Heart left ventricle (tissue), 13 donors: ENCODE measurements around the gene CTSF.

Experiments used
- POLR2A ChIP-seq, 2 donors: fragments of 450-650 bp; IDR thresholded peaks; one replicate each; pipeline ENCODE4 v1.6.1; 2017; ENCODE audit warnings: antibody characterized with exemption in 2 of 2, mild to moderate bottlenecking in 2 of 2, moderate library complexity in 2 of 2
- TF ChIP-seq, protein P1 (sequence below), 12 donors: fragments of 200-600 bp; sonication (generic) in 4 of 12; IDR thresholded peaks; one replicate each; pipeline versions ENCODE4 v1.5.0 to v1.8.0; 2018 to 2022; ENCODE audit warnings: antibody characterized with exemption in 12 of 12, mild to moderate bottlenecking in 5 of 12
- donor health status: ischemic (EF 13 %, LVEDD 7.1; RV severe dilation, severe dysfunction).
- donor health status: DM: no; HTN: yes; CAD: no.
- donor health status: DM: no; HTN: no; CAD: no.
- donor health status: ischemic (EF 25% LVEDD 6.9; RV normal size, moderate dysfunction).
- donor health status: ischemic (EF 25% LVEDD 5.7; RV mildly dilated, moderate dysfunction).
- donor health status: ischemic (EF 35%, LVEDD 5.7; RV mildly dilated, moderate dysfunction).
- donor health status: nonischemic (EF 11% LVEDD 7.7; RV severe dilation, severe dysfunction).
- donor health status: DM: yes; HTN: yes; CAD: no.
- donor health status: PGD.
- donor health status: ischemic (EF 29% LVEDD 5.4; RV normal size, mild dysfunction).
- donor health status: nonischemic (EF 23%, LVEDD 6.1; RV moderate dilation, normal function).

DNA sequence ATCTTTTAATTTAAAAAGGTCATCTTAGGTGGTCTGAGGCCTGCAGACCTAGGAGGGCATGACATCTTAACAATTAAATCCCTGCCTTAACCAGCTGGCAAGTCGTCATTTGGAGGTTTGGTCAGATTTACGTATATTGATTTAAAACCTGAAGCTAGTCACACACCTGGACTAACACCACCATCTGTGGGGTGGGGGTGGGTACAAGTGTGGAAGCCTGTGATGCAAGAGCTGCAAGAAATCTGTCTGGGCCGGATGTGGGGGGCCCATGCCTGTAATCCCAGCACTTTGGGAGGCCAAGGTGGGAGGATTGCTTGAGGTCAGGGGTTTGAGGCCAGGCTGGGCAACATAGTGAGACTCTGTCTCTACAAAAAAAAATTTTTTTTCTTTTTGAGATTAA is 12.9 kb upstream of the CTSF start:
- TF ChIP-seq, protein P1, sequence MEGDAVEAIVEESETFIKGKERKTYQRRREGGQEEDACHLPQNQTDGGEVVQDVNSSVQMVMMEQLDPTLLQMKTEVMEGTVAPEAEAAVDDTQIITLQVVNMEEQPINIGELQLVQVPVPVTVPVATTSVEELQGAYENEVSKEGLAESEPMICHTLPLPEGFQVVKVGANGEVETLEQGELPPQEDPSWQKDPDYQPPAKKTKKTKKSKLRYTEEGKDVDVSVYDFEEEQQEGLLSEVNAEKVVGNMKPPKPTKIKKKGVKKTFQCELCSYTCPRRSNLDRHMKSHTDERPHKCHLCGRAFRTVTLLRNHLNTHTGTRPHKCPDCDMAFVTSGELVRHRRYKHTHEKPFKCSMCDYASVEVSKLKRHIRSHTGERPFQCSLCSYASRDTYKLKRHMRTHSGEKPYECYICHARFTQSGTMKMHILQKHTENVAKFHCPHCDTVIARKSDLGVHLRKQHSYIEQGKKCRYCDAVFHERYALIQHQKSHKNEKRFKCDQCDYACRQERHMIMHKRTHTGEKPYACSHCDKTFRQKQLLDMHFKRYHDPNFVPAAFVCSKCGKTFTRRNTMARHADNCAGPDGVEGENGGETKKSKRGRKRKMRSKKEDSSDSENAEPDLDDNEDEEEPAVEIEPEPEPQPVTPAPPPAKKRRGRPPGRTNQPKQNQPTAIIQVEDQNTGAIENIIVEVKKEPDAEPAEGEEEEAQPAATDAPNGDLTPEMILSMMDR (IDR thresholded peaks at IDR 0.05): no peak
- TF ChIP-seq POLR2A (IDR thresholded peaks at IDR 0.05): no peak
